HCT116 (cell line): ENCODE measurements around the gene ANTXR2.

Experiments
- POLR2AphosphoS5 ChIP-seq: IDR thresholded peaks from 2 replicates; pipeline ENCODE4 v1.6.1; 2011; ENCODE audit warnings: mild to moderate bottlenecking, low read depth, low read length, moderate library complexity
- SIN3A ChIP-seq: IDR thresholded peaks from 2 replicates; pipeline ENCODE4 v1.6.1; 2012; ENCODE audit warnings: low read depth
- SRF ChIP-seq: IDR thresholded peaks from 2 replicates; pipeline ENCODE4 v1.6.1; 2012; ENCODE audit warnings: low read depth
- TF ChIP-seq, protein P1 (sequence below): IDR thresholded peaks from 2 replicates; pipeline ENCODE4 v1.6.1; 2012
- TF ChIP-seq, protein P2 (sequence below): IDR thresholded peaks from 2 replicates; pipeline ENCODE4 v1.6.1; 2012; ENCODE audit warnings: low read depth
- TF ChIP-seq, protein P3 (sequence below): IDR thresholded peaks from 2 replicates; pipeline ENCODE4 v1.6.1; 2012
- TF ChIP-seq, protein P4 (sequence below): IDR thresholded peaks from 2 replicates; pipeline ENCODE4 v1.6.1; 2011; ENCODE audit warnings: mild to moderate bottlenecking, low read length, moderate library complexity; ENCODE audit not compliant: insufficient replicate concordance; ENCODE audit errors: extremely low read depth

- TF ChIP-seq SRF (no peak), SIN3A (no peak), POLR2AphosphoS5 (no peak)
- TF ChIP-seq, protein P1, sequence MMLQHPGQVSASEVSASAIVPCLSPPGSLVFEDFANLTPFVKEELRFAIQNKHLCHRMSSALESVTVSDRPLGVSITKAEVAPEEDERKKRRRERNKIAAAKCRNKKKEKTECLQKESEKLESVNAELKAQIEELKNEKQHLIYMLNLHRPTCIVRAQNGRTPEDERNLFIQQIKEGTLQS, result no peak
- TF ChIP-seq, protein P2, sequence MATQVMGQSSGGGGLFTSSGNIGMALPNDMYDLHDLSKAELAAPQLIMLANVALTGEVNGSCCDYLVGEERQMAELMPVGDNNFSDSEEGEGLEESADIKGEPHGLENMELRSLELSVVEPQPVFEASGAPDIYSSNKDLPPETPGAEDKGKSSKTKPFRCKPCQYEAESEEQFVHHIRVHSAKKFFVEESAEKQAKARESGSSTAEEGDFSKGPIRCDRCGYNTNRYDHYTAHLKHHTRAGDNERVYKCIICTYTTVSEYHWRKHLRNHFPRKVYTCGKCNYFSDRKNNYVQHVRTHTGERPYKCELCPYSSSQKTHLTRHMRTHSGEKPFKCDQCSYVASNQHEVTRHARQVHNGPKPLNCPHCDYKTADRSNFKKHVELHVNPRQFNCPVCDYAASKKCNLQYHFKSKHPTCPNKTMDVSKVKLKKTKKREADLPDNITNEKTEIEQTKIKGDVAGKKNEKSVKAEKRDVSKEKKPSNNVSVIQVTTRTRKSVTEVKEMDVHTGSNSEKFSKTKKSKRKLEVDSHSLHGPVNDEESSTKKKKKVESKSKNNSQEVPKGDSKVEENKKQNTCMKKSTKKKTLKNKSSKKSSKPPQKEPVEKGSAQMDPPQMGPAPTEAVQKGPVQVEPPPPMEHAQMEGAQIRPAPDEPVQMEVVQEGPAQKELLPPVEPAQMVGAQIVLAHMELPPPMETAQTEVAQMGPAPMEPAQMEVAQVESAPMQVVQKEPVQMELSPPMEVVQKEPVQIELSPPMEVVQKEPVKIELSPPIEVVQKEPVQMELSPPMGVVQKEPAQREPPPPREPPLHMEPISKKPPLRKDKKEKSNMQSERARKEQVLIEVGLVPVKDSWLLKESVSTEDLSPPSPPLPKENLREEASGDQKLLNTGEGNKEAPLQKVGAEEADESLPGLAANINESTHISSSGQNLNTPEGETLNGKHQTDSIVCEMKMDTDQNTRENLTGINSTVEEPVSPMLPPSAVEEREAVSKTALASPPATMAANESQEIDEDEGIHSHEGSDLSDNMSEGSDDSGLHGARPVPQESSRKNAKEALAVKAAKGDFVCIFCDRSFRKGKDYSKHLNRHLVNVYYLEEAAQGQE, result no peak
- TF ChIP-seq, protein P3, sequence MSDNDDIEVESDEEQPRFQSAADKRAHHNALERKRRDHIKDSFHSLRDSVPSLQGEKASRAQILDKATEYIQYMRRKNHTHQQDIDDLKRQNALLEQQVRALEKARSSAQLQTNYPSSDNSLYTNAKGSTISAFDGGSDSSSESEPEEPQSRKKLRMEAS, result no peak
- TF ChIP-seq, protein P4, sequence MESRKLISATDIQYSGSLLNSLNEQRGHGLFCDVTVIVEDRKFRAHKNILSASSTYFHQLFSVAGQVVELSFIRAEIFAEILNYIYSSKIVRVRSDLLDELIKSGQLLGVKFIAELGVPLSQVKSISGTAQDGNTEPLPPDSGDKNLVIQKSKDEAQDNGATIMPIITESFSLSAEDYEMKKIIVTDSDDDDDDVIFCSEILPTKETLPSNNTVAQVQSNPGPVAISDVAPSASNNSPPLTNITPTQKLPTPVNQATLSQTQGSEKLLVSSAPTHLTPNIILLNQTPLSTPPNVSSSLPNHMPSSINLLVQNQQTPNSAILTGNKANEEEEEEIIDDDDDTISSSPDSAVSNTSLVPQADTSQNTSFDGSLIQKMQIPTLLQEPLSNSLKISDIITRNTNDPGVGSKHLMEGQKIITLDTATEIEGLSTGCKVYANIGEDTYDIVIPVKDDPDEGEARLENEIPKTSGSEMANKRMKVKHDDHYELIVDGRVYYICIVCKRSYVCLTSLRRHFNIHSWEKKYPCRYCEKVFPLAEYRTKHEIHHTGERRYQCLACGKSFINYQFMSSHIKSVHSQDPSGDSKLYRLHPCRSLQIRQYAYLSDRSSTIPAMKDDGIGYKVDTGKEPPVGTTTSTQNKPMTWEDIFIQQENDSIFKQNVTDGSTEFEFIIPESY, result no peak
Observed at GRCh38 chr4:80062527-80062926, 10.5 kb downstream of the ANTXR2 start.
